Lower lobe of right lung (tissue), 2 donors: ENCODE data around the gene KCTD8. TPM values are rescaled to one million over a fixed set of nuclear protein-coding genes. Genes with fewer than 3 reads are reported as not detected.

Experiments used
- ATAC-seq, 2 donors: fragments of 200-7000 bp; cut with Tn5 transposase; one replicate each; pipeline ENCODE4 v1.9.1; 2020 to 2022; ENCODE audit warnings: mild to moderate bottlenecking in 2 of 2, moderate library complexity in 2 of 2
- DNase-seq: peaks from one replicate; pipeline ENCODE4 v3.0.0-alpha.2; 2020
- H3K27ac ChIP-seq: fragments of 200-600 bp; one replicate; pipeline ENCODE4 v1.8.0; 2022
- H3K27me3 ChIP-seq: fragments of 200-600 bp; one replicate; pipeline ENCODE4 v1.8.0; 2022; ENCODE audit warnings: low read depth
- H3K36me3 ChIP-seq: fragments of 200-600 bp; one replicate; pipeline ENCODE4 v1.8.0; 2022; ENCODE audit warnings: mild to moderate bottlenecking
- H3K4me1 ChIP-seq: fragments of 200-600 bp; one replicate; pipeline ENCODE4 v1.8.0; 2022
- H3K4me3 ChIP-seq: fragments of 200-600 bp; one replicate; pipeline ENCODE4 v1.8.0; 2022; ENCODE audit warnings: mild to moderate bottlenecking
- H3K9me3 ChIP-seq: fragments of 200-600 bp; one replicate; pipeline ENCODE4 v1.8.0; 2022
- CTCF ChIP-seq: fragments of 200-600 bp; IDR thresholded peaks from one replicate; pipeline ENCODE4 v1.8.0; 2022; ENCODE audit warnings: antibody characterized with exemption, mild to moderate bottlenecking
- intact Hi-C: fragments of 100-400 bp; cut with DNase I; formaldehyde crosslinking; loops from one replicate; pipeline ENCODE4 v1.11.0; 2022
- total RNA-seq: library from RNA; stranded (reverse); fragmentation: NEBNext Ultra II Directional; extraction: Animal tissue kit (Norgen Biotek cat#: 25700); gene quantifications from one replicate; pipeline ENCODE4 v1.2.1, GENCODE V29; 2021
- donor health status: DM: no; HTN: yes; CAD: no; lungs with severe emphysema.

Gene KCTD8
- total RNA-seq, 1 donor from 2014 or later = not detected

- ATAC-seq (no peak), DNase-seq (no peak)
- intact Hi-C loops = no loop called here
- Histone ChIP-seq H3K4me3 (no peak overlapping the region), H3K4me1 (no peaks in the 10 kb centered on the region), H3K27ac (no peak overlapping the region), H3K27me3 (no peaks in the 10 kb centered on the region), H3K36me3 (no peaks in the 10 kb centered on the region), H3K9me3 (no peaks in the 10 kb centered on the region)
- TF ChIP-seq CTCF = no peak
These were observed 191.1 kb downstream of the KCTD8 start for GRCh38 chr4:44257461-44257860.

- no peaks in the 10 kb centered on the region for H3K9me3 ChIP-seq
- no peaks in the 10 kb centered on the region for H3K36me3 ChIP-seq
- H3K4me3 ChIP-seq = no peak overlapping the region
- H3K27ac ChIP-seq = no peak overlapping the region
- DNase-seq = no peak
- H3K4me1 ChIP-seq = no peaks in the 10 kb centered on the region
- intact Hi-C loops = no loop called here
- H3K27me3 ChIP-seq = no peaks in the 10 kb centered on the region
- no peak for ATAC-seq
- TF ChIP-seq CTCF = no peak
These were observed 192.2 kb downstream of the KCTD8 start for GRCh38 chr4:44256414-44256813.

GRCh38 chr4:44237643-44238042, 211.0 kb downstream of the KCTD8 start:
- ATAC-seq (no peak), DNase-seq (no peak)
- no peak for TF ChIP-seq CTCF
- no peak overlapping the region for H3K4me3 ChIP-seq
- intact Hi-C loops = no loop called here
- no peaks in the 10 kb centered on the region for H3K27me3 ChIP-seq
- no peaks in the 10 kb centered on the region for H3K4me1 ChIP-seq
- H3K9me3 ChIP-seq = no peaks in the 10 kb centered on the region
- no peaks in the 10 kb centered on the region for H3K36me3 ChIP-seq
- no peak overlapping the region for H3K27ac ChIP-seq

- no peaks in the 10 kb centered on the region for H3K36me3 ChIP-seq
- H3K27me3 ChIP-seq = no peaks in the 10 kb centered on the region
- no peaks in the 10 kb centered on the region for H3K9me3 ChIP-seq
- DNase-seq (no peak), ATAC-seq (no peak)
- H3K4me3 ChIP-seq = no peak overlapping the region
- intact Hi-C loops = no loop called here
- H3K27ac ChIP-seq = no peak overlapping the region
- TF ChIP-seq CTCF = no peak
- H3K4me1 ChIP-seq = no peaks in the 10 kb centered on the region
These were observed 212.7 kb downstream of the KCTD8 start for GRCh38 chr4:44235897-44236296.

GRCh38 chr4:44232262-44232661, 216.3 kb downstream of the KCTD8 start:
- Histone ChIP-seq H3K36me3 (no peaks in the 10 kb centered on the region), H3K9me3 (no peaks in the 10 kb centered on the region), H3K4me3 (no peak overlapping the region), H3K4me1 (no peaks in the 10 kb centered on the region), H3K27ac (no peak overlapping the region), H3K27me3 (no peaks in the 10 kb centered on the region)
- DNase-seq = no peak
- no peak for ATAC-seq
- intact Hi-C loops = no loop called here
- TF ChIP-seq CTCF = no peak

- Histone ChIP-seq H3K36me3 (no peaks in the 10 kb centered on the region), H3K9me3 (no peaks in the 10 kb centered on the region), H3K4me3 (no peak overlapping the region), H3K4me1 (no peaks in the 10 kb centered on the region), H3K27me3 (no peaks in the 10 kb centered on the region), H3K27ac (no peak overlapping the region)
- no peak for DNase-seq
- intact Hi-C loops = no loop called here
- no peak for ATAC-seq
- no peak for TF ChIP-seq CTCF
These were observed 217.6 kb downstream of the KCTD8 start for GRCh38 chr4:44231006-44231405.
